Fibroblast of pulmonary artery (primary cell): Measurements from ENCODE around the gene SLC25A14.
A peak's percentile ranks its signal among the peaks of the same experiment; 100 is the strongest.

Experiments
- DNase-seq: peaks from one replicate; pipeline ENCODE4 v3.0.0-alpha.2; 2010; ENCODE audit warnings: low read depth
- H3K4me3 ChIP-seq: replicated peaks from 2 replicates; pipeline ENCODE4 v1.5.1; 2011; ENCODE audit warnings: low read depth, mild to moderate bottlenecking, control low read depth, low read length, moderate library complexity
- TF ChIP-seq, protein P1 (sequence below): IDR thresholded peaks from 2 replicates; pipeline ENCODE4 v1.5.1; 2011; ENCODE audit warnings: mild to moderate bottlenecking, control low read depth, low read length, inconsistent platforms; ENCODE audit errors: missing control alignments

SLC25A14 gene

DNA sequence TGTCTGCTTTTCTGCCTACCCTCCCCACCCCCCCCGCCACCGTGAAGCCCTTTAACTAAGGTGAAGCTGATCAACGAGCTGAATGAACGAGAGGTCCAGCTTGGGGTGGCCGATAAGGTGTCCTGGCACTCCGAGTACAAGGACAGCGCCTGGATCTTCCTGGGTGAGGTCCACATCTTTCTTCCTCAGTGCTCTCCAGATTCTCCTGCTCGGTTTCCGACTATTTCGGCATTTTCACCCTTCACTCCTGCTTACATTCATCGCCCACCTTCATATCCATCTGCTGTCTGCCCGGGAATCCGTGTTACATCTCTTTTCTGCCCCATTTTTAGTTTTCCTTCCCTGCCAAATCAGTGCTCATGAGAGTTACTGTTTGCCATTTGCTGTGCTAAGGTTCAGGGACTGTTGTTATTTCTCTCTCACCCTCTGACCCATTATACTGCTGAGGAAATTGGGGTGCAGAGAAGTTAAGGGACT is 62.5 kb downstream of the SLC25A14 start:
- no peak for DNase-seq
- H3K4me3 ChIP-seq: peak overlapping the region; percentile 73
- TF ChIP-seq, protein P1, sequence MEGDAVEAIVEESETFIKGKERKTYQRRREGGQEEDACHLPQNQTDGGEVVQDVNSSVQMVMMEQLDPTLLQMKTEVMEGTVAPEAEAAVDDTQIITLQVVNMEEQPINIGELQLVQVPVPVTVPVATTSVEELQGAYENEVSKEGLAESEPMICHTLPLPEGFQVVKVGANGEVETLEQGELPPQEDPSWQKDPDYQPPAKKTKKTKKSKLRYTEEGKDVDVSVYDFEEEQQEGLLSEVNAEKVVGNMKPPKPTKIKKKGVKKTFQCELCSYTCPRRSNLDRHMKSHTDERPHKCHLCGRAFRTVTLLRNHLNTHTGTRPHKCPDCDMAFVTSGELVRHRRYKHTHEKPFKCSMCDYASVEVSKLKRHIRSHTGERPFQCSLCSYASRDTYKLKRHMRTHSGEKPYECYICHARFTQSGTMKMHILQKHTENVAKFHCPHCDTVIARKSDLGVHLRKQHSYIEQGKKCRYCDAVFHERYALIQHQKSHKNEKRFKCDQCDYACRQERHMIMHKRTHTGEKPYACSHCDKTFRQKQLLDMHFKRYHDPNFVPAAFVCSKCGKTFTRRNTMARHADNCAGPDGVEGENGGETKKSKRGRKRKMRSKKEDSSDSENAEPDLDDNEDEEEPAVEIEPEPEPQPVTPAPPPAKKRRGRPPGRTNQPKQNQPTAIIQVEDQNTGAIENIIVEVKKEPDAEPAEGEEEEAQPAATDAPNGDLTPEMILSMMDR: no peak

DNA sequence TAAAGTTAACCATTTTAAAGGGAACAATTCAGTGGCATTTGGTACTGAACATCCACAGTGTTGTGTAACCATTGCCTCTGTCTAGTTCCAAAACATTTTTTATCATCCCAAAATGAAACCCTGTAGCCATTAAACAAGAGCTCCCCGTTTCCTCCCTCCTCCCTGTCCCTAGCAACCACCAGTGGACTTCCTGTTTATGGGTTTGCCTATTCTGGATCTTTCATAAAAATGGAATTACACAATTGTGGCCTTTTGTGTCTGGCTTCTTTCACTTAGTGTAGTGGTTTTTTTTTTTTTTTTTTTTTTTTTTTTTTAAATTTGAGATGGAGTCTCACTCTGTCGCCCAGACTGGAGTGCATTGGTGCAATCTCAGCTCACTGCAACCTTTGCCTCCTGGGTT is 73.7 kb downstream of the SLC25A14 start:
- H3K4me3 ChIP-seq: no peak overlapping the region
- DNase-seq: peak; percentile 49
- TF ChIP-seq, protein P1: no peak

DNA sequence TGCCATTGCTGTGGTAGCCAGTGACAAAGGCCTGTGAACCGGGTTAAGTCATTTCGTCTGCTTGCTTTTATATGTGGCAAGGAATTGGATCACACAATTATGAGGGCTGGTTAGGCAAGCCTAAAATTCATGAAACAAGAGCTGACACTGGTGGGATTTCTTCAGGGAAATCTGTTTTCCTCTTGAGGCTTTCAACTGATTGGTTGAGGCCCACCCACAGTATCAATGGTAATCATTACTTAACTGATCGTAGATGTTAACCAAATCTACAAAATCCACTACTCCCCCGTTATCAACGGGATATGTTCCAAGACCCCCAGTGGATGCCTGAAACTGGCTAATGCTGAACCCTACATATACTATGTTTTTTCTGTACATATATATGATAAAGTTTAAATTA is 75.1 kb downstream of the SLC25A14 start:
- TF ChIP-seq, protein P1: no peak
- H3K4me3 ChIP-seq: no peak overlapping the region
- DNase-seq: no peak

DNA sequence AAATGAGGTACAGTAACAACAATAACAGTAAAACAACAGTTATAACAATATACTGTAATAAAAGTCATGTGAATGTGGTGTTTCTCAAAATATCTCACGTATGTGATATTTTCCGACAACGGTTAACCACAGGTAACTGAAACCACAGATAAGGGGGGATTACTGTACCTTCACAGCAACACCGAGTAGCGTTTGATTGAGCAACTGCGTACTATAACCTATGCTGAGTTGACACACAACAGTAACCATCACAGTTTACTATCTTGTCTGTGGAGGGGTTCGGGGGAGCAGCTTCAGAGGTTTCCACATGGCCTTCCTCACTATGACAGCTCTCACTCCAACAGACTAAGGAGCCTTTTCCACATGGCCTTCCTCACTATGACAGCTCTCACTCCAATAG is 75.5 kb downstream of the SLC25A14 start:
- H3K4me3 ChIP-seq: no peak overlapping the region
- no peak for DNase-seq
- TF ChIP-seq, protein P1: no peak

DNA sequence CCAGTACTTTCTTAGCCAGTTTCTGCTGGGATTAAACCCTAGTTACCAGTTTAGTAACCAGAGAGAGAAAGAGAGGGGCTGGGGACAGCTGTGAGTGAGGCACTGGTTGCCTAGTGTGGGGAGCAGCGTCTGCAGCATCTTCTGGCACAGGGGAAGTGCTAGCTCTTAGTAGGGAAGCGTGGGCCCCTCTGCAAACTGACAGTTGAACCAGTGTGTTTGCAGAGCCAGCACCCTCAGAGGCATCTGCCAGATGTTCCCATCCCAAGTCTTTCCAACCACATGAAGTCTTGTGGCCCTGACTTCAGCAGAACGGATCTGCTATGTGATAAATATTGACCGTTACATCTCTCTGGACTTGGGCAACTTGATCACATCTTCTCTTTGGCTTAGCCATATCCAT is 77.1 kb downstream of the SLC25A14 start:
- TF ChIP-seq, protein P1: no peak
- H3K4me3 ChIP-seq: no peak overlapping the region
- DNase-seq: no peak

DNA sequence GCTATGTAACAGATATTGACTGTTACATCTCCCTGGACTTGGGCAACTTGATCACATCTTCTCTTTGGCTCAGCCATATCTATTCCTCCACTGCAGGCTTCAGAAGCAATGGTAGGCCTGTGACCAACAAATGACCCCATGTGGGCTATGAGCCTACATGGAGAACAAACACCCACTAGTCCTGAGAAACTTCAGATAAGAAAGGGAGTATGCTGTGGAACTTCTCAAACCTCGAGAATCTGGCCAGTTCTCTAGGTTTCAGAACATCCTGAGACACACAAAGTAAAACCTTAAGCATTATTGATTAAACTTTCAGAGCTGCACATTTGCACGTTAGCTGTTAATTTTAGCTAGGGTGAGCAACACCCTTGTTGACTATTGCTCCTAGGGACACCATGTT is 78.3 kb downstream of the SLC25A14 start:
- H3K4me3 ChIP-seq: no peak overlapping the region
- DNase-seq: no peak
- TF ChIP-seq, protein P1: no peak

DNA sequence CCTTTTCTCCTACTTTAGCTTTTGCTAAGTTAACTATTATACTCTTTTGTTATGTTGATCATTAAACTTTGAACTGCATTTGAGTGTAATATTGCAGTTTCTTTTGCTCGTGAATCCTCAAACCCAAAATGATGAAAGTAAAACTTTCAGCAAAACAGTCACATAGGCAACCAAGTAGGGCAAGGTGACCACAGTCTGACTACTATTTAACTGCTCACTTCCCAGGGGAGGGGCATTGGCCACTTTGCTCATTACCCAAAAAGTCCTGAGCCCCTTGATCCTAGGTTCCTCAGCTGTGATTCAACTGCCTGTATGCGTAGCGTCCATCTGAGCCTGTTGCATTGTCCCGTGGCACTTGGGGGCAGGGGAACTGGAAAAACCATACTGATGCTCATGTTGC is 79.0 kb downstream of the SLC25A14 start:
- DNase-seq: no peak
- TF ChIP-seq, protein P1: no peak
- no peak overlapping the region for H3K4me3 ChIP-seq
